Fibroblast of mammary gland (primary cell): ENCODE measurements around the gene PORCN.

Experiments
- DNase-seq: peaks from one replicate; pipeline ENCODE4 v3.0.0-alpha.2; 2010; ENCODE audit warnings: low read depth
- H3K4me3 ChIP-seq: 2 replicates; pipeline ENCODE4 v1.5.1; 2011; ENCODE audit warnings: low read depth, mild to moderate bottlenecking, low read length, moderate library complexity; ENCODE audit not compliant: control insufficient read depth
- CTCF ChIP-seq: conservative IDR thresholded peaks from 2 replicates; pipeline ENCODE4 v1.5.1; 2011; ENCODE audit warnings: low read depth, low read length, inconsistent platforms; ENCODE audit not compliant: control insufficient read depth, insufficient read depth

PORCN gene

GRCh38 chrX:48466696-48467095 lies 42.1 kb upstream of the PORCN start:
- H3K4me3 ChIP-seq = no peak overlapping the region
- peak; percentile 16 for TF ChIP-seq CTCF
- no peak for DNase-seq

- no peak for DNase-seq
- peak overlapping the region; percentile 37 for H3K4me3 ChIP-seq
Observed at GRCh38 chrX:48467281-48467761, 41.5 kb upstream of the PORCN start.

GRCh38 chrX:48468247-48468671 lies 40.5 kb upstream of the PORCN start:
- TF ChIP-seq CTCF = no peak
- H3K4me3 ChIP-seq = peak overlapping the region; percentile 37
- DNase-seq = no peak

More at GRCh38 chrX:48467281-48467761, 41.5 kb upstream of the PORCN start:
- no peak for TF ChIP-seq CTCF

GRCh38 chrX:48468693-48469691 lies 39.8 kb upstream of the PORCN start:
- TF ChIP-seq CTCF = no peak
- DNase-seq = no peak
- peak overlapping the region; percentile 37 for H3K4me3 ChIP-seq

GRCh38 chrX:48470110-48470832 lies 38.5 kb upstream of the PORCN start, which contains the start of gene SLC38A5:
TSS of gene SLC38A5 (minus strand) at chrX:48470260. CDS start at chrX:48467924, 2,336 bp downstream.
- no peak for DNase-seq
- H3K4me3 ChIP-seq = no peak within 1 kb of the TSS
- no peak for TF ChIP-seq CTCF

- H3K4me3 ChIP-seq = no peak overlapping the region
- no peak for DNase-seq
- TF ChIP-seq CTCF = no peak
Observed at GRCh38 chrX:48470833-48471118, 38.0 kb upstream of the PORCN start.
